ENCODE data around the gene ADD1.

The ADD1 gene

DNA sequence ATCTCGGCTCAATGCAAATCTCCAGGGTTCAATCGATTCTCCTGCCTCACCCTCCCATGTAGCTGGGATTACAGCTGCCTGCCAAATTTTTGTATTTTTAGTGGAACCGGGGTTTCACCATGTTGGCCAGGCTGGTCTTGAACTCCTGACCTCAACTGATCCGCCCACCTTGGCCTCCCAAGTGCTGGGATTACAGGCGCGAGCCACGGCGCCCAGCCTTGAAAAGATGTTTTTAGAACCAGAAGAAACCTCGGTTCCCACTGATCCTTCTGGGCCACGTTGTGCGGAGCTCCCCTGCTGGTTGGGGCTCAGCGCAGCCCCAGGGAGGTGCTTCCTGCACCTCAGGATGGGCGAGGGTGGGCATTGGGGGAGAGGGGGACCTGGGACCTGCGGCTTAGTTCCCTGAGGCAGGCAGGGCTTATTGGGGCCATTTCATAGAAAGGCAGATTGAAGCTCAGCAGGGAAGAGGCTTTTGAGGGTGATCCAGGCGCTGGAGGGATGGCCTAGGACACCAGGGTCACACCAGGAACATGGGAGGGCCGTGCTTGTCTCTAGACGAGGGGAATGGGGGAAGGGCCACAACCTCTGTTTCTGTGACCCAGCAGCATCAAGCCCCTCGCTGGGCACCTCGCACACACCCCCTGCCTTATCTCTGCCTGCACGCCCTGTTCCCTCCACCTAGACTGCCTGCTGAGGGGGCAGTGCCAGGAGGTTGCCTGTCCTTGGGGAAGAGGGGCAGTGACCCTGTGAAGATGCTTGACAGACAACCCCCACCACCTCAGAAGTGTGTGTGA lies 6.3 kb upstream of the ADD1 start:
- Histone ChIP-seq H3K36me3 (ENCODE audit: control insufficient read depth, insufficient read depth, low read length) (peaks cover 17% of the 10 kb centered on the region), H3K4me3 (replicated peaks; ENCODE audit: low read depth, low read length) (no peak overlapping the region)

GRCh38 chr4:2837904-2838496 lies 5.6 kb upstream of the ADD1 start:
- no peak overlapping the region; the same call in 1 of the 2 replicates for H3K4me3 ChIP-seq (replicated peaks; ENCODE audit: low read depth, low read length)
- no peaks in the 10 kb centered on the region for H3K27me3 ChIP-seq (replicated peaks; ENCODE audit: control insufficient read depth, insufficient read depth, low read length)
- no peak for TF ChIP-seq CTCF (IDR thresholded peaks at IDR 0.05; ENCODE audit: insufficient read depth, low read length, poor library complexity, severe bottlenecking)
- H3K36me3 ChIP-seq (ENCODE audit: control insufficient read depth, insufficient read depth, low read length) = peaks cover 16% of the 10 kb centered on the region
- no peak for DNase-seq (ENCODE audit: extremely low read depth, insufficient read length)

More for the DNA sequence above, 6.3 kb upstream of the ADD1 start:
- DNase-seq (ENCODE audit: extremely low read depth, insufficient read length) = no peak
- TF ChIP-seq CTCF (IDR thresholded peaks at IDR 0.05; ENCODE audit: insufficient read depth, low read length, poor library complexity, severe bottlenecking) = no peak
- no peaks in the 10 kb centered on the region for H3K27me3 ChIP-seq (replicated peaks; ENCODE audit: control insufficient read depth, insufficient read depth, low read length)

DNA sequence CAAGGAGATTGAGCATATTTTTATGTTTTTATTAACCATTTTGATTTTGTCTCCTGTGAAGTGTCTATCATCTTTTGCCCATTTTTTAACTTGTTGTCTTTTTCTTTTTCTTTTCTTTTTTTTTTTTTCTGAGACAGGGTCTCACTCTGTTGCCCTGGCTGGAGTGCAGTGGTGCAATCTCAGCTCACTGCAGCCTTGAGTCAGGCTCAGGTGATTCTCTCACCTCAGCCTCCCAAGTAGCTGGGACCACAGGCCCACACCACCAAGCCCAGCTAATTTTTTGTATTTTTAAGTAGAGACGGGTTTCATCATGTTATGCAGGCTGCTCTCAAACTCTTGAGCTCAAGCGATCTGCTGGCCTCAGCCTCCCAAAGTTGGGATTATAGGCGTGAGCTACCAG lies 4.6 kb upstream of the ADD1 start:
- TF ChIP-seq CTCF (IDR thresholded peaks at IDR 0.05; ENCODE audit: insufficient read depth, low read length, poor library complexity, severe bottlenecking) = no peak
- no peak overlapping the region for H3K4me3 ChIP-seq (replicated peaks; ENCODE audit: low read depth, low read length)
- H3K36me3 ChIP-seq (ENCODE audit: control insufficient read depth, insufficient read depth, low read length) = peaks cover 8% of the 10 kb centered on the region
- no peaks in the 10 kb centered on the region for H3K27me3 ChIP-seq (replicated peaks; ENCODE audit: control insufficient read depth, insufficient read depth, low read length)
- no peak for DNase-seq (ENCODE audit: extremely low read depth, insufficient read length)

DNA sequence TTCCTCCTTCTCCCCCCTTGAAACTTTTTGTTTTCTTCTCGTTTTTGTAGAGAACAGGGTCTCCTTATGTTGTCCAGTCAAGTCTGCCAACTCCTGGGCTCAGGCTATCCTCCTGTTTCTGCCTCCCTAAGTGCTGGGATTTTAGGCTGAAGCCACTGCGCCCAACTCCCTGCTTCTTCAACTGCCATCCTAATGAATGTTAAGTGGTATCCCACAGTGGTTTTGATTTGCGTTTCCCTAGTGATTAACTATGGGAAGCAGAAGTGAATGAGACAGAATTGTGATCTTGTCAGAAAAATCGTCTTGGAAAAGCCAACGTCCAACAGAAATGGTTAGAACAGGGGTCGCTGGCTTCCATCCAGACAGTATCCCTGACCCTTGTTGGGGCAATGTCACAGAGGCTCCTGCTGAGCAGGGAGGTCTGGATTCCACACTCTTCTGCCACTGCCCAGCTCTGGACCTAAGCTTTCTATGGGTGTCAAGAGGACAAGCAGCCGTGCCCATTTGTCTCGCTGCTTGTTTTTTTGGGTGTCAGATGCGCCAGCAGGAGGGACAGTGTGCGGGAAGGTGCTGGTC lies 869 bp upstream of the ADD1 start:
- H3K36me3 ChIP-seq (ENCODE audit: control insufficient read depth, insufficient read depth, low read length) = no peaks in the 10 kb centered on the region
- H3K27me3 ChIP-seq (replicated peaks; ENCODE audit: control insufficient read depth, insufficient read depth, low read length) = no peaks in the 10 kb centered on the region
- H3K4me3 ChIP-seq (replicated peaks; ENCODE audit: low read depth, low read length) = peak overlapping the region; percentile 96
- DNase-seq (ENCODE audit: extremely low read depth, insufficient read length) = no peak
- no peak for TF ChIP-seq CTCF (IDR thresholded peaks at IDR 0.05; ENCODE audit: insufficient read depth, low read length, poor library complexity, severe bottlenecking)

GRCh38 chr4:2843941-2844584 lies 419 bp downstream of the ADD1 start:
- H3K27me3 ChIP-seq (replicated peaks; ENCODE audit: control insufficient read depth, insufficient read depth, low read length) = no peaks in the 10 kb centered on the region
- peak overlapping the region; percentile 96 for H3K4me3 ChIP-seq (replicated peaks; ENCODE audit: low read depth, low read length)
- no peak for TF ChIP-seq CTCF (IDR thresholded peaks at IDR 0.05; ENCODE audit: insufficient read depth, low read length, poor library complexity, severe bottlenecking)
- peak; percentile 55 for DNase-seq (ENCODE audit: extremely low read depth, insufficient read length)
- H3K36me3 ChIP-seq (ENCODE audit: control insufficient read depth, insufficient read depth, low read length) = no peaks in the 10 kb centered on the region
